ENCODE results near the gene FAM200B.

- TF ChIP-seq, protein P1, sequence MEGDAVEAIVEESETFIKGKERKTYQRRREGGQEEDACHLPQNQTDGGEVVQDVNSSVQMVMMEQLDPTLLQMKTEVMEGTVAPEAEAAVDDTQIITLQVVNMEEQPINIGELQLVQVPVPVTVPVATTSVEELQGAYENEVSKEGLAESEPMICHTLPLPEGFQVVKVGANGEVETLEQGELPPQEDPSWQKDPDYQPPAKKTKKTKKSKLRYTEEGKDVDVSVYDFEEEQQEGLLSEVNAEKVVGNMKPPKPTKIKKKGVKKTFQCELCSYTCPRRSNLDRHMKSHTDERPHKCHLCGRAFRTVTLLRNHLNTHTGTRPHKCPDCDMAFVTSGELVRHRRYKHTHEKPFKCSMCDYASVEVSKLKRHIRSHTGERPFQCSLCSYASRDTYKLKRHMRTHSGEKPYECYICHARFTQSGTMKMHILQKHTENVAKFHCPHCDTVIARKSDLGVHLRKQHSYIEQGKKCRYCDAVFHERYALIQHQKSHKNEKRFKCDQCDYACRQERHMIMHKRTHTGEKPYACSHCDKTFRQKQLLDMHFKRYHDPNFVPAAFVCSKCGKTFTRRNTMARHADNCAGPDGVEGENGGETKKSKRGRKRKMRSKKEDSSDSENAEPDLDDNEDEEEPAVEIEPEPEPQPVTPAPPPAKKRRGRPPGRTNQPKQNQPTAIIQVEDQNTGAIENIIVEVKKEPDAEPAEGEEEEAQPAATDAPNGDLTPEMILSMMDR (IDR thresholded peaks at IDR 0.05): no peak
- TF ChIP-seq POLR2A (IDR thresholded peaks at IDR 0.05): no peak
- TF ChIP-seq EP300 (IDR thresholded peaks at IDR 0.05): no peak
Measured at GRCh38 chr4:15718465-15718864, 36.8 kb downstream of the FAM200B start.
